Posterior cingulate gyrus (tissue), 11 donors: ENCODE measurements around the gene PHACTR2.
"Not testable (repeated sequence)": the region's sequence is repeated elsewhere in the genome, so short reads cannot be mapped to it uniquely, and the experiment has no call there.

Experiments
- DNase-seq, 10 donors: peaks; one replicate each; pipeline versions ENCODE4 v3.0.0 to v3.0.0-alpha.2; 2020 to 2021; ENCODE audit warnings: mixed read lengths in 3 of 10
- intact Hi-C: fragments of 100-400 bp; cut with DNase I; formaldehyde crosslinking; loops from one replicate; pipeline ENCODE4 v1.15.1; 2023

PHACTR2 gene

DNA sequence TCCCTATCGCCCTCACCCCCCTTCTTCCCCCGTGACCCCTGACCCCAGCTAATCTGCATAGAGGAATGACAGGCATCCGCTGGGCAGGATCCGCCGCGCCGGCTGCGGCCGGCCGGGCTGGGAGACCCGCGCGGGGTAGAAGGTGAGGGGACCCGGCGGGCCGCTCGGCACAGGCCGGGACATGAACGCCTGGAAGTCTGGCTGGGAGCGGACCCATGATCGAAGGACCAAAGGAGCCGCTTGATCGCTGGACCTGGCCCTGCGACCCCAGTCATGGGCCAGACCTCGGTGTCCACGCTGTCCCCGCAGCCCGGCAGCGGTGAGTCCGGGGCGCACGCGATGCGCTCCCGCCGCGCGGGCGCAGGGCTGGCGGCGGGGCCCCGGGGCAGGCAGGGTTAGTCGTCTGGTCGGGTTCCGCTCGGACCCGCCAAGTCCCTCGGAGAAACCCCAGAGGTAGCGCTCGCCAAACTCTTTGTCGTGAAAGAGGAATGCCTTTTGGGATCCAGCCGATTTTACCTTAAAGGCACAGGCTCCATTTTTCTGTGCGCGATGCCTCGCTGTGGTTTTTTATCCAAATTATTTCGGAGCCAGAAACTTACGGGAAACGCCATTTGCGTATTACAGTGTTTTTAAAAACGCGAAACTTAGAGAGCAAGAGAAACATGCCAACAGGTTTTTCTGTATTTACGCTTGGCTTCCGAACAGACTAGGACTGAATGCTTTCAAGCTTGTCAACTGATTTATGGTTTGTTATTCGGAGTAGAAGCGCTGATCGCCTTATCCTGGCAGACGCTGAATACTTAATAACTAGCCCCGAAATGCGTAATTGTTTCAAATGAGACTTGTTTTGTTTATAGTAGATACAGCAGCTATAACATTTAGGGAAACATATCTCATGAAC is at the start of gene PHACTR2:
Gene PHACTR2, plus strand, starts transcription at position 75 of the 901 bp plus-strand sequence. Its CDS starts 199 bp downstream, at position 274.
- intact Hi-C loops = loop anchor here (5.0 kb wide), 1 partner anchor 164 kb away; the partner anchor contains the start of gene LTV1
- peak in 9 of 10 donors; percentile 30 to 90 (median 38) for DNase-seq

DNA sequence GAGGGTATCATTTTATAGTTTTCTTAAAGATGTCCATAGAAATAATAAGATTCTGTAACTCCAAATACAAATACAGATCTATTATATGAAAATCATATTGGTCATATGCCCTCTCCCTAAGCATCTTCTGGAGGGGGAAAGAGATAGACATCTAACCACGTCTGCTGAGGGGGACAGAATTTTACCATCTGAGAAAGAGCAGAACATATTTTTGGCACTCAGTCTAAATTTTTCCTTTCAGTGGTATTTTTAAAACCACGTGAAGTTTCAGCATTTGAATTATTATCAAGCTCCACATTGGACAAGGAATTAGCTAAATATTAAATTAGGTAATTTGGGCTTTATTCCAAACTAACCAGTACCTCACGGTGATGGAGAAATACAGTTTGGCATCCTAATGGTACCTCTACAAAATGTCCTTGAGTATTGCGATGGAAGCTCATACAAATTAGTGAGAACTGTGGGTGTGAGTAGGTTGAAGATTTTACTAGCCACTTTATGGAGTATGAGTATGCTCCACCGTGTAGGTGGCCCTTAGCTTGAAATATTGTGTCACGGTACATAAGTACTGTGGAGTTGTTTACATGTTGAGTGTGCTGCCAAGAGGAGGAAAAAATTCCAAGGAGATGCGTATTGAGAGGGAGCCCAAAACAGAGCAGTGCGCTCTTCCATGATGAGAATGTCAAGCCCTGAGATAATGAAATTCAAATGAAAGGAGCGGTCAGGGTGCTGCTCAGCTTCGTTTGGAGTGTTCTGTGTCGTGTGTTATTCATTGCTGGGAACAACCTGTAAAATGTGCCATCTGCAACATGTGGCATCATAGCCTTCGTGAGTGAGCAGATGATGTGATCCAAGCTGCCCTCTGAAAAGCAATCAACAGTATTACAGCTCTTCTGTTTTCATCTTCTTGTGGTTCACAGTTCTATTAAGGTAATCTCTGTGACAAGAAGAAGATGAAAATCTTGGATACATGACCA is 48.4 kb upstream of the PHACTR2 start:
- DNase-seq = peak in 1 of 10 donors; percentile 51
- intact Hi-C loops = no loop called here

DNA sequence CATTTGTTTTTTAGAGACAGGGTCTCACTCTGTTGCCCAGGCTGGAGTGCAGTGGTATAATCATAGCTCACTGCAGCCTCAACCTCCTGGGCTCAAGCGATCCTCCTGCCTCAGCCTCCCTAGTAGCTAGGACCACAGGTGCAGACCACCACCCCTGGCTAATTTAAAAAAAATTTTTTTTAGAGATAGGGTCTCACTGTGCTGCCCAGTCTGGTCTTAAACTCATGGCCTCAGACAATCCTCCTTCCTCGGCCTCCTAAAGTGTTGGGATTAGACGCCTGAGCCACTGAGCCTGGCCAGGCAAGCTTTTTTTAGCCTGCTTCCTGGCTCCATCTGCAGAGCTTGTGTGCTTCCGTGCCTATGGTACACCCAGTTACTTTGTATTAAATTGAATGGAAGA is 46.6 kb upstream of the PHACTR2 start:
- intact Hi-C loops = not testable (repeated sequence)
- DNase-seq = peak in 1 of 10 donors; percentile 51

DNA sequence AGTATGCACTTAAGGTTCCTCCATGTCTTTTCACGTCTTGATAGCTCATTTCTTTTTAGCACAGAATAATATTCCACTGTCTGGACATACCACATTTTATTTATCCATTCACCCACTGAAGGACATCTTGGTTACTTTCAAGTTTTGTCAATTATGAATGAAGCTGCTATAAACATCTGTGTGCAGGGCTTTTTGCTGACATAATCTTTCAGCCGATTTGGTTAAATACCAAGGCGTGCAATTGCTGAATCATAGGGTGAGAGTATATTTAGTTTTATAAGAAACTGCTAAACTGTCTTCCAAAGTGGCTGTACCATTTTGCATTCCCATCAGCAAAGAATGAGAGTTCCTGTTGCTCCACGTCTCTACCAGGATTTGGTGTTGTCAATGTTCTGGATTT is 44.9 kb upstream of the PHACTR2 start:
- DNase-seq = no peak

DNA sequence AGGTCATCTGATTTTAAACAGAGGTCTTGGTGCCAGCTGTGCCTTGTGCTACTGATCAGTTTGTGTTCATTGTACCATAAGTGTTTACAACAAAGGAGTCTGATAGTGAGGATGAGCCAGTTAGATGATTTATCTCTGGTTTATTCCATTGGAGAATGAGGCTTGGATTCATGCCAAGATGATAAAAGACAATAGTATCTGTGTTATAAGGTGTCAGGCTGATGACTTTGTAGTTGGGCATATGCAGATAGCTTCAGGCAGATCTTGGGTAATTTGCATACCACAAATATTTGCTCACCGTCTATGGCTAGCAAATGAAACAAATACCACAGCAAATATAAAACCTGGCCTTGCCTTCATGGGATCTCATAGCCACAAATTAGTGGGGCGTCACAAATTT is 43.3 kb upstream of the PHACTR2 start:
- intact Hi-C loops = no loop called here
- DNase-seq = no peak

More for the DNA sequence above, 44.9 kb upstream of the PHACTR2 start:
- intact Hi-C loops = no loop called here

DNA sequence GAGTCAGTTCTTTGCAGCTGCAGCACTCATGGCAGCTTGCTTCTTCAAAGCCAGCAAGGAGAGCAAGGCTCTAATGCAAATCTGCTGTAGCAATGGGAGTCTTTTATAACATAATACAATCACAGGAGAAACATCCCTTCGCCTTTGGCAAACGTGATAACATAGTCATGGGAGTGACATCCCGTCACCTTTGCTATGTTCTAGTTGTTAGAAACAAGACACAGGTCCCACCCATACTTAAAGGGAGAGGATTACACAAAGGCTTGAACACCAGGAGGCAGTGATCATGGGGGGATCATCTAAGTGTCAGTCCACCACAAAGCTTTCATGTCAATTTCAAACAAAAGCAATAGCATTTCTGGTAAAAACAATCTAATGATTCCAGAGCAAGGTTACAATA is 40.1 kb upstream of the PHACTR2 start:
- intact Hi-C loops = no loop called here
- DNase-seq = no peak

DNA sequence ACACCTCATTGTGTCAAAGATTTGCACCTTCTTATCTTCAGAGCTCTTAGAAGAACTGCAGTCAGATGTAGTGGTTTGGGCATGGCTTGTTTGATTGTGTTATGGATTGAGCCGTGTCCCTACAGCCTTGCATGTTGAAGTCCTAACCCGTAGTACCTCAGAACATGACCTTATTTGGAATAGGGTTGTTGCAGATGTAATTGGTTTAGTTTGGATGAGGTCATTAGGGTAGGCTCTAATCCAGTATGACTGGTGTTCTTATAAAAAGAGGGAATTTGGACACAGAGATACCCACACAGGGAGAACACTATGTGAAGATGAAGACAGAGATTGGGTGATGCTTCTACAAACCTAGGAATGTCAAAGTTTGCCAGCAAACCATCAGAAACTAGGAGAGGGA is 35.4 kb upstream of the PHACTR2 start:
- no peak for DNase-seq
- intact Hi-C loops = no loop called here

DNA sequence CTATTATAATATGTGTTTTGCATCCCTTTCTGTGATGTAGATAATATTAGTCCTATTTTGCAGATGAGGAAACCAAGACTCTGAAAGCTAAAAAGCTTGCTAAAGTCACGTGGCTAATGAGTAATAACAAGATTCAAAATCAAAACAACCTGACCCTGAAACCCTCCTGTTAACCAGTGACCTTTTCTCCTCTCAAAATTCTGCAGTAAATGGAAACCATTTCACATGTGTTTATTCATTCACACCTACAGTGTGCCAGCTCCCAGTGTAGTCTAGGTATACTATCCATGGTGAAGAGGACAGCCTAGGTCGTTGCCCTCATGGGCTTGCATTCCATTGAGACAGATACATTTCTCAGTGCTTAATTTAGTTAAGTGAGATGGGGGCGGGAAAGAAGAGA is 30.6 kb upstream of the PHACTR2 start:
- intact Hi-C loops = no loop called here
- DNase-seq = no peak

DNA sequence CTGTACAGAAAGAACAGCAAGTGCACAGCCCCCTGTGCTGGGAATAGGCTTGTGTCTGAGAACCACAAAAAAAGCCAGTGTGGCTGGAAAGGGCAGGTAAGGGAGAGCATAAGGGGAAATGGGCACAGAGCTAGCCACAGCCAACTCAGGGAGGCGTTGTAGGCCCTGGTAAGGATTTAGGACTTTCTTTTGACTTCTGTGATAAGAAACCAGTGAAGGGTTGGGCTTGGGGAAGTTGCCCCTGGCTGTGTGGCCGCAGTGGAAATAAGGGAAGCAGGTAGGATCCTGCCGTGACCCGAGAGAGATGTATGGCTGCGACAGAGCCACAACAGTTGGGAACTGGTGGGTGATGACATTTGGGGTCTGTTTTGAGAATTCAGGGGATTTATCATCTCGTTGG is 30.0 kb upstream of the PHACTR2 start:
- DNase-seq = no peak

DNA sequence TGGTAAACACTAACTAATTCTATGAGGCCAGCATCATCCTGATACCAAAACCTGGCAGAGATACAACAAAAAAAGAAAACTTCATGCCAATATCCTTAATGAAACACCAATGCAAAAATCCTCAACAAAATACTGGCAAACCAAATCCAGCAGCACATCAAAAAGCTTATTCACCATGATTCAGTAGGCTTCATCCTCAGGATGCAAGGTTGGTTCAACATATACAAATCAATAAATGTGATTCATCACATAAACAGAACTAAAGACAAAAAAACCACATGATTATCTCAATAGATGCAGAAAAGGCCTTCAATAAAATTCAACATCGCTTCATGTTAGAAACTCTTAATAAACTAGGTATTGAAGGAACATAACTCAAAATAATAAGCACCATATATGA is 28.4 kb upstream of the PHACTR2 start:
- DNase-seq, intact Hi-C loops: not testable (repeated sequence)

More for the DNA sequence above, 30.0 kb upstream of the PHACTR2 start:
- intact Hi-C loops = no loop called here

DNA sequence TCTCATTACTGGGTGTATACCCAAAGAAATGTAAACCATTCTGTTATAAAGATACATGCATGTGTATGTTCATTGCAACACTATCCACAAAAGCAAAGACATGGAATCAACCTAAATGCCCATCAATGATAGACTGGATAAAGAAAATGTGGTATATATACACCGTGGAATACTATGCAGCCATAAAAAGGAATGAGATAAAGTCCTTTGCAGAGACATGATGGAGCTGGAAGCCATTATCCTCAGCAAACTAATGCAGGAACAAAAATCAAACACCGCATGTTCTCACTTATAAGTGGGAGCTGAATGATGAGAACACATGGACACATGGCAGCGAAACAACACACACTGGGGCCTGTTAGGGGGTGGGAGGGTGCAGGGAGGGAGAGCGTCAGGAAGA is 26.4 kb upstream of the PHACTR2 start:
- intact Hi-C loops, DNase-seq: not testable (repeated sequence)

DNA sequence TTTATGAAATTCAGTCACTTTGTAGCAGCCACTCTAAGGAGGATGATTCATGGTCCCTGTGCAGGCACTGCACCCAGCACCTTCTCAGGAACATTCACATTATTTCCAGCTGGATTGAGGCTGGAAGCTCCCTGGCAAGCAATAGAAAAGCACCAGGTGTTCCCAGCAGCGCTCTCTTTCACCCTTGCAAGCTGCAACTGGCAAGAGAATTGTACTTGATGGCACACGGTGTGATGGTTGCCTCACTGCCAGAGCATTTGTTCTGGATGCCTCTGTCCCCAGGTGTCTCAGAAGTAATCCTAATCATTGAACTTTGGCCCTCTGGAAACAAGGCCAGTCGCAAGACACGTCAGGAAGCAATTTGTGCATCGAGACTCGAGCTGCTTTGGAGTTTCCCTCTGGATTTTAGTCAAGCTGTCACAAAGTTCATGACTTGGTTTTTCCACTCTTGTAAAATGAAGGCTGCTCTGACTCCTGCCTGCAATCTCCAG is 24.9 kb upstream of the PHACTR2 start:
- peak in 7 of 10 donors; percentile 13 to 83 (median 40) for DNase-seq
- intact Hi-C loops = no loop called here

DNA sequence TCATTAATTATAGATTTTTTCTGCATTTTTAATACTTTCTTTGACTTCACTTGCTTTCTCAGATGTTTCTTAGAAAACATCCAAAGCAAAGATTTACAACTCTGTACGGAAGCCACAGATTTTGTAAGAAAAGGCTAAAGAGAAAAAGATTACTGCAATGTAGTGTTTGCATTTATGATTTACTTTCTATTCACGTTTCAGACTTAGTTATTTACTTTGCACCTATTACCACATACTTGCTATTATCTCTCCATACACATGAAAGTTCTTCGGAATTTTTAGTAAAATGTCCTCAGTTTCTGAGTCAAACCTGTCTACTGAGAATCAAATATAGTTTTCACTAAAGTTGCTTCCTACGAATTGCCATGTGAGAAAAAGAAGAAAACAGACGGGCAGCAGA is 22.2 kb upstream of the PHACTR2 start:
- intact Hi-C loops = no loop called here
- no peak for DNase-seq

DNA sequence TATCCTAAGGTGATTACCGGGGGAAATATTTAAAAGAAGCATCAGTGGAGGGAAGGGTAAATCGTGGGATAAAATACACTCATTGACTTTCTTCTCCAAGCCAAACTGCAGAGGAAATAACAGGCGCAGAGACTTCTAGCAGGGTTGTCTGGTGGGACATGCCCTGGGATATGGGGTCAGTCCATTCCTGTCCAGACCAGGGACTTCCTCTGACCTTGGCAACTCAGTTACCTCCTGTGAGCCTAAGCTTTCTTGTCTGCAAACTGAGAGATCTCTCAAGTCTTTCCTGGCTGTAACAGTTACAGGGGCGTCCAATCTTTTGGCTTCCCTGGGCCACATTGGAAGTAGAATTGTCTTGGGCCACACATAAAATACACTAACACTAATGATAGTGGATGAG is 21.7 kb upstream of the PHACTR2 start:
- no peak for DNase-seq
- intact Hi-C loops = no loop called here

DNA sequence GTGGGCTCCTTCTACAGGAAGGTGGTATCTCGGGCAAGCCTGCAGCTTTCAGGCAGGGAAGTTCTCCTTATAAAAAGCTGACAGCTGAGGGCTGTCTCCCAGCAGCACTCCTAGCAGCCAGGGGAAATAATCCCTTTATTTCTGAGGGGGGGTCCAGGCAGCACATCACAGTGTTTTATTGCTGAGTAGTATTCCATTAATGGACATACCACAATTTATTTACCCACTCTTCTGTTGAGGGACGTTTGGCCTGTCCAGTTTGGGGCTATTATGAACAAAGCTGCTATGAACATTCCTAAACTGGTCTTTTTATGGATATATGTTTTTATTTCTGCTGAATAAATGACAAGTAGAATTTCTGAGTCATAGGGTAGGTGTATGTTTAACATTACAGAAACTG is 20.0 kb upstream of the PHACTR2 start:
- intact Hi-C loops = no loop called here
- DNase-seq = no peak

DNA sequence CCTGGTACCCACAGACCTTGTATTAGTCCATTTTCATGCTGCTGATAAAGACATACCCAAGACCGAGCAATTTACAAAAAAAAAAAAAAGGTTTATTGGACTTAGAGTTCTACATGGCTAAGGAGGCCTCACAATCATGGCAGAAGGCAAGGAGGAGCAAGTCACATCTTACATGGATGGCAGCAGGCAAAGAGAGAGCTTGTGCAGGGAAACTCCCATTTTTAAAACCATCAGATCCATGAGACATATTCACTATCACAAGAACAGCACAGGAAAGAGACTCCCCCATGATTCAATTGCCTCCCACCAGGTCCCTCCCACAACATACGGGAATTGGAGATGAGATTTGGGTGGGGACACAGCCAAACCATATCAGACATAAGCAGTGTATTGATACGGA is 17.6 kb upstream of the PHACTR2 start:
- intact Hi-C loops, DNase-seq: not testable (repeated sequence)

DNA sequence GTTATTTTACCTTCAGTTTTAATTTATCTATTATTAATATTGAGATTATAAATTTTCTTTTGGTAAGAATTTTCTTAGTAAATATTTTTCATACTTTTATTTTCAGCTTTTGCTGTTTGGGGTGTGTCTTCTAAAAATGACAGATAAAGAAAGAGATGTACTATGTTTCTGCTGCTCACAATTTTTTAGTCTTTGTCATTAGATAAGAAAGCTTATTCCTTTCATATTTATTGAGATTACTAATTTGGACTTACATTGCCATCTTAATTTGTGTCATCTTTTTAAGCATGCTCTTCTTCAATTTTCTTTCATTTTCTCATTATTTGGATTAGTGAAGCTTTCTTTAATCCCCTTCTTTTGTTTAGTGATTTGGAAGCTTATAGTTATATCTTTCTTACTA is 13.6 kb upstream of the PHACTR2 start:
- no peak for DNase-seq
- intact Hi-C loops = no loop called here

DNA sequence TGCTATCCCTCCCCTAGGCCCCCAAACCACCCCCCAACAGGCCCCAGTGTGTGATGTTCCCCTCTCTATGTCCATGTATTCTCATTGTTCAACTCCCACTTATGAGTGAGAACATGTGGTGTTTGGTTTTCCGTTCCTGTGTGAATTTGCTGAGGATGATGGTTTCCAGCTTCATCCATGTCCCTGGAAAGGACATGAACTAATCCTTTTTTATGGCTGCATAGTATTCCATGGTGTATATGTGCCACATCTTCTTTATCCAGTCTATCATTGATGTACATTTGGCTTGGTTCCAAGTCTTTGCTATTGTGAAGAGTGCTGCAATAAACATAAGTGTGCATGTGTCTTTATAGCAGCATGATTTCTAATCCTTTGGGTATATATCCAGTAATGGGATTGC is 11.8 kb upstream of the PHACTR2 start:
- intact Hi-C loops, DNase-seq: not testable (repeated sequence)

DNA sequence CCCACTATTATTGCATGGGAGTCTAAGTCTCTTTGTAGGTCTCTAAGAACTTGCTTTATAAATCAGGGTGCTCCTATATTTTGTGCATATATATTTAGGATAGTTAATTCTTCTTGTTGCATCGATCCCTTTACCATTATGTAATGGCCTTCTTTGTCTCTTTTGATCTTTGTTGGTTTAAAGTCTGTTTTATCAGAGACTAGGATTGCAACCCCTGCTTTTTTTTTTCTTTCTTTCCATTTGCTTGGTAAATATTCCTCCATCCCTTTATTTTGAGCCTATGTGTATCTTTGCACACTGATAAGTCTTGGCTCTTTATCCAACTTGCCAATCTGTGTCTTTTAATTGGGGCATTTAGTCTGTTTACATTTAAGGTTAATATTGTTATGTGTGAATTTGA is 8.3 kb upstream of the PHACTR2 start:
- intact Hi-C loops, DNase-seq: not testable (repeated sequence)

DNA sequence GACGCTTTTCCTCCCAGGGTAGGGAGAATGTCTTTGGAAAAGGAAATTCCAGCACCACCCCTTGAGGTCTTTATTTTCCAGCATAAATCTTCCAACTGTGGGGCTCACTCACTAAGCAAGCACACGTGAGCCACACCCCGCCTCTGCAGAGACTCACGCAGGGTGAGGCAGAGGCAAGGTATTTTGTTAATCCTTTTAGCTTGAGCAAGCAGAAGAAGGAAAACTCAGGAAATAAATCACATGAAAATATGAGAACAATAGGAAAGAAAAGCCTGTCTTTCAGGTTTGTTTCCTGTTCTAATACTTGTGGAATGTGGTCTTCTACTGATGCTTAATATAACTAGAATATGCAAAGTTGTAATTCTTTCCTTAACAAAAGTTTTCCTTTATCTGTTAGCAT is 4.1 kb upstream of the PHACTR2 start:
- intact Hi-C loops = no loop called here
- no peak for DNase-seq
